Omental fat pad (tissue), 4 donors: ENCODE data around the gene PTPRG. TPM values are rescaled to one million over a fixed set of nuclear protein-coding genes. Genes with fewer than 3 reads are reported as not detected.

Experiments
- ATAC-seq: fragments of 150-250 bp; one replicate; pipeline ENCODE4 v1.9.1; 2016; ENCODE audit warnings: mild to moderate bottlenecking, moderate library complexity; ENCODE audit not compliant: low FRiP score
- DNase-seq: peaks from one replicate; pipeline ENCODE4 v3.0.0-alpha.2; 2019; ENCODE audit warnings: low spot score
- CTCF ChIP-seq, 3 donors: fragments of 450-650 bp; IDR thresholded peaks; one replicate each; pipeline ENCODE4 v1.5.1; 2016 to 2017; ENCODE audit warnings: antibody characterized with exemption in 3 of 3, mild to moderate bottlenecking in 3 of 3, moderate library complexity in 2 of 3
- total RNA-seq, 4 donors: library from RNA; depleted of rRNA; stranded (reverse); fragments of >200 nt; gene quantifications; one replicate each; pipeline ENCODE4 v1.1.0, GENCODE V29; 2016

Gene PTPRG
- total RNA-seq, 4 donors from 2014 or later, result 90.0 to 172 (median 104) TPM

DNA sequence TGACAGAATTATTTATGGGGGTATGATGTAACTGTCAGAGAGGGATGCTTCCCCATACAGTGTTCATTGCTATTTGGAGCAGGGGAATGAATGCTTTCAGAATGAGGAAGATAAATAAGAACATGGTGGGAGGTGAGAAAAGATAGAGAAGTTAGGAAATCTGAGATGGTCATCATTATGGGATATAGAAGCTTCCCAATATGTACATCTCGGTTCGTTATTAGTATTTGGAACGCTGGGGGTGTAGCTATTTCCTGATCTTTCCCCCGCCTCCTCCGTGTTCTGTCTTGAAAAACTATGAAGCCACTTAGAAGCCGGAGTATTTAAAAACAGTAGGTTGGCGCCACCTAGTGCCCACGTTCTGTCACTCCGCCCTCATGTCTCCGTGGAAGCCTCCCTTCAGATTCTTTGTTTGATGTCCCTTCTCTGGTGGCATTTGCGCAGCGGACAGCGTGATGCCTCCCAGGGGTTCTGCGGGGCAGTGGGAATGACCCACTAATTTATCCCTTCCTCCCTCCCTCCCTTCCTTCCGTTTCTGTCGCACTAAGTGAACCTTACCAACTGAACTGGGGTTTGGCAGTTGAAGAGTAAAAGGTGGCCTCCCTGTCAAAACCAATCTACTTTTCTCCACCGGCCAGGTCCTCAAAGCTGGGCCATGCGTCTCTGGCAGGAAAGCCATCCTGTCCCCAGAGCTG is 627.5 kb downstream of the PTPRG start:
- ATAC-seq (peak; percentile 38), DNase-seq (peak; percentile 35)
- peak in 2 of 3 donors; percentile 60 to 77 for TF ChIP-seq CTCF (IDR thresholded peaks at IDR 0.05)

DNA sequence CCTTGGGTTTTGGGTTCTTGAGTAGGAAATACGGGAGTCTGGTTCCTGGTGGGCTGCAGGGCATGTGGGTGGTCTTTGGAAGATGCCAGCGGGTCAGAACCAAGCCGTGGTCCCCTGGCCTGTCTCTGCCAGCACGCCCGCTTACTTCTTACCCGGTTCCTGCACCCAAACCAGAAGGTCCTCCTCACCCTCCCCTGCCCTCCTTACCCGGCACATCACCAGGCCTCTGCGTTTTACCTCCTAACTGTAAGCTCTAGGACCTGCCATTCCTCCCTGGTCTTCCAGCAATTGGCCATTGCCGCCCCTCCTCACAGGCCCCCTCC is 628.0 kb downstream of the PTPRG start:
- ATAC-seq, result no peak
- no peak for DNase-seq
- no peak for TF ChIP-seq CTCF (IDR thresholded peaks at IDR 0.05)

- TF ChIP-seq CTCF (IDR thresholded peaks at IDR 0.05), result no peak
- ATAC-seq, result no peak
- DNase-seq, result no peak
These were observed 631.5 kb downstream of the PTPRG start for GRCh38 chr3:62192891-62193290.

GRCh38 chr3:62193586-62194345 is 632.4 kb downstream of the PTPRG start:
- TF ChIP-seq CTCF (IDR thresholded peaks at IDR 0.05), result no peak
- ATAC-seq (no peak), DNase-seq (no peak)

- TF ChIP-seq CTCF (IDR thresholded peaks at IDR 0.05), result no peak
- DNase-seq (no peak), ATAC-seq (no peak)
These were observed 636.1 kb downstream of the PTPRG start for GRCh38 chr3:62197350-62198012.

DNA sequence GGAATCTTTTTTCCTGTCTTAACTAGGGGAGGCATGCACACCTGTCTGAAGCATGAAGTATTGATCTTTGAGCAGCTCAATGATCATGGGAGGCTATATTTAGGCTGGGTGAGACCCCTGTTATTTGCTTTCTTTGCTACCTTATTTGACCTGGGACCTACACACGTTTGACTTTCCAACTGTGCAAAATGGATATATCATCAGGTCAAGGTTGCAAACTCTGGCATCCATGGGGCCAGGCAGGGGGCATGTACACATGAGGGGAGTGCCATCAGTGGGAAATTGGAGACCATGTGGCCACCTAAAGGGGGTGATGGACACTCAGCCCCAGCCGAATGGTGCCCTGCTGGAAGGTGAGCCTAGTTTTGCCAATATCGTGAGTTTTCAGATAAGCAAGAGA is 637.8 kb downstream of the PTPRG start:
- ATAC-seq, result no peak
- no peak for TF ChIP-seq CTCF (IDR thresholded peaks at IDR 0.05)
- DNase-seq, result no peak
